ENCODE data around the gene USH1G. TPM values are rescaled to one million over a fixed set of nuclear protein-coding genes. Genes with fewer than 3 reads are reported as not detected.
"Not testable (repeated sequence)": the region's sequence is repeated elsewhere in the genome, so short reads cannot be mapped to it uniquely, and the experiment has no call there.

Gene USH1G
- total RNA-seq, 1 donor from 2014 or later = not detected

DNA sequence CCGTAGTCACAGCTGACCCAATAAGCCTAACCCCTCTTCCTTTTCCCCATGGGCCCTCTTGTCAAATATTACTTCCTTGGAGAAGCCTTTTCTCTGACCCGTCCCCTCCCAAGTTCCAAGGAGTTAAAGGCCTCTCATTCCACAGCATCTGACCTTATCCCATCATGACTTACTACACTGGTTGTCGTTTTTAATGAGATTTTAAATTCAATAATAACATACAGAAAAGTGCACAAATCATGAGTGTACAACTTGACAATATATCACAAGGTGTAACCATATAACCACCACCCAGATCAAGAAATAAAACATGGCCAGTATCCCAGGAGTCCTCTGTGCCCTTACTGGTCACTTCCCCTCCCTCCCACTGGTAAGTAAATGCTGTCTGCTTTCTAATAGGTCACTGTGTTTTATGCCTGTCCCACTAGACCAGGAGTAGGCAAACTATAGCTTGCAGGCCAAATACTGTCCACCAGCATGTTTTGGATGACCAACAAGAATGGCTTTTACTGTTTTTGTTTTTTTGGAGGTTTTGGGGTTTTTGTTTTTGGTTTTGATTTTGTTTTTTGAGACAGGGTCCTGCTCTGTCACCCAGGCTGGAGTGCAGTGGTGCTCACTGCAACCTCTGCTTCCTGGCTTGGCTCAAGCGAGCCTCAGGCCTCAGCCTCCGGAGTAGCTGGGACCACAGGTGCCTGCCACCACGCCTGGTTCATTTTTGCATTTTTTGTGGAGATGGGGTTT is 49.0 kb downstream of the USH1G start:
- no peak for DNase-seq (ENCODE audit: low read depth)
- H3K4me3 ChIP-seq (ENCODE audit: low read depth, low read length) = peak overlapping the region; percentile 79
- TF ChIP-seq, protein P1, sequence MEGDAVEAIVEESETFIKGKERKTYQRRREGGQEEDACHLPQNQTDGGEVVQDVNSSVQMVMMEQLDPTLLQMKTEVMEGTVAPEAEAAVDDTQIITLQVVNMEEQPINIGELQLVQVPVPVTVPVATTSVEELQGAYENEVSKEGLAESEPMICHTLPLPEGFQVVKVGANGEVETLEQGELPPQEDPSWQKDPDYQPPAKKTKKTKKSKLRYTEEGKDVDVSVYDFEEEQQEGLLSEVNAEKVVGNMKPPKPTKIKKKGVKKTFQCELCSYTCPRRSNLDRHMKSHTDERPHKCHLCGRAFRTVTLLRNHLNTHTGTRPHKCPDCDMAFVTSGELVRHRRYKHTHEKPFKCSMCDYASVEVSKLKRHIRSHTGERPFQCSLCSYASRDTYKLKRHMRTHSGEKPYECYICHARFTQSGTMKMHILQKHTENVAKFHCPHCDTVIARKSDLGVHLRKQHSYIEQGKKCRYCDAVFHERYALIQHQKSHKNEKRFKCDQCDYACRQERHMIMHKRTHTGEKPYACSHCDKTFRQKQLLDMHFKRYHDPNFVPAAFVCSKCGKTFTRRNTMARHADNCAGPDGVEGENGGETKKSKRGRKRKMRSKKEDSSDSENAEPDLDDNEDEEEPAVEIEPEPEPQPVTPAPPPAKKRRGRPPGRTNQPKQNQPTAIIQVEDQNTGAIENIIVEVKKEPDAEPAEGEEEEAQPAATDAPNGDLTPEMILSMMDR (conservative IDR thresholded peaks at IDR 0.05; ENCODE audit: low read depth, low read length) = no peak

DNA sequence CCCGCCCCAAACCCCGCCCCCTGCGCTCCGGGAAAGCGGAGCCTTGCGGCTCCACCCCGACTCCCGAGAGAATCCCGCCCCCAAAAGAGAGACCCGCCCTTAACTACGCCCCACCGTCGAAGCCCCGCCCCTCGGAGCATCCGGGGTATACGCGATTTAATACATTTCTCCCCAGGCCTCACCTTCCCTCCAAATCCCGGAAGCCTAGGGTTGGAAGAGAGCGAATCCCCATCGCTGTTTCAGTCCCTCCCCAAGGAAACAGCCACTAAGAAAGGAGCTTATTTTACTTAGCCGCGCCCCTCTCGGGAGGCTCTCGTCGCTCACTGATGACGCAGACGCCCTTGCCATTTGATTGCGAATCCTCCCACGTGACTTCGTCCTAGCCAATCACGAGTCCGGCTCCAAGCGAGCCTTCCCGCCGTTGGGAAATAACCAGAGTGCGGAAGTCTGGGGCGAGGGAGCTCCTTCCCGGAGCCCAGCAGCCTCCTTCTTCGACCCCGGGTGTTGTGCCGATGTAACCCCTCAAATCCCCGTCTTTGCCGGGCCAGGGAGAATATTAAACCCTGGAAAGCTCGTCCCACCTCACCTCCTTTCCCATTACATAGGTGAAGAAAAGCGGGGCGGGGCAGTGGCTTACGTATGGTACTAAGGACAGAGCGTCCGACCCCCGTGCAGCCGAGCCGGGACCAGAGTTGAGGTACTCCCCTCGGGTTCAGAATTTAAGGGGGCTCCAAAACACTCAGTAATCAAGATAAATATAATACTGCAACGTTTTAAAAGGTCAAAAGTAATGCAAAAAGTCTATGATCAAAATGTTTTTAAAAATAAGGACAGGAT is 49.8 kb downstream of the USH1G start:
- peak; percentile 99 for DNase-seq (ENCODE audit: low read depth)
- TF ChIP-seq, protein P1 (conservative IDR thresholded peaks at IDR 0.05; ENCODE audit: low read depth, low read length) = no peak
- H3K4me3 ChIP-seq (ENCODE audit: low read depth, low read length) = peak overlapping the region; percentile 79

DNA sequence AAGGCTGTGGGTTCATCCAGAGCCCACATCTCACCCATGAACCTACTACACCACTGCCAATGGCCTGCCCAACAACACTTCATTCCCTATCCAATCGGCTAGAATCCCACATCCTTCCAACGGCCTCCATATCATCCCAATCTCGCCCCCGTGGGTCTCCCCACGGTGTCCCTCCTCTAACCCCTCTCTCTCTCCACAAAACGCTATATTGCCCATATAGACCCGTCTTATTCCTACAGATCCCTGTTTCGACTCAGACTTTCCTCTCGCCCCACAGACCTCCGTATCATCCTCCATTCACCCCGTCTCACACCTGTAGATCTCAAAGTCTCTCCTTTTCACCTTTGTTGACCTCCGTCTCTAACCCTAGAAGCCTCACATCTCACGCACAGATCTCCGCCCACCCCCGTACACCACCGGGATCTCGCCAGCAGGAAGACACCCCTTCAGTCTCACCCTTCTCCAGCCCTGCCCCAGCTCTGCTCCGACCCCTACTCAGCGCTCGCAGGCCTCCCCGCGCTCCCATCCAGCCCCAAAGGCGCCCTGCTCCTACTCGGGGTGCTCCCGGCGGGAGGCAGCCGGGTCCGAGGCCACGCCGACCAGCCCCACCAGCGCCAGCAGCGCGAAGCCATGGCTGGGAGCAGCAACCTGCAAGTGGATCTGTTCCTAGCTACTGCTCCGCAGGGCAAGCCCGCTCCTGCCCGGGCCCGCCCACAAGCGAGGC is 50.6 kb downstream of the USH1G start, which contains the start of gene FDXR:
TSS of gene FDXR (minus strand) at position 682 of the 724 bp plus-strand sequence. CDS start at position 632, 50 bp downstream.
- DNase-seq (ENCODE audit: low read depth) = no peak
- TF ChIP-seq, protein P1 (conservative IDR thresholded peaks at IDR 0.05; ENCODE audit: low read depth, low read length) = no peak
- H3K4me3 ChIP-seq (ENCODE audit: low read depth, low read length) = peak within 1 kb of the TSS; percentile 79

DNA sequence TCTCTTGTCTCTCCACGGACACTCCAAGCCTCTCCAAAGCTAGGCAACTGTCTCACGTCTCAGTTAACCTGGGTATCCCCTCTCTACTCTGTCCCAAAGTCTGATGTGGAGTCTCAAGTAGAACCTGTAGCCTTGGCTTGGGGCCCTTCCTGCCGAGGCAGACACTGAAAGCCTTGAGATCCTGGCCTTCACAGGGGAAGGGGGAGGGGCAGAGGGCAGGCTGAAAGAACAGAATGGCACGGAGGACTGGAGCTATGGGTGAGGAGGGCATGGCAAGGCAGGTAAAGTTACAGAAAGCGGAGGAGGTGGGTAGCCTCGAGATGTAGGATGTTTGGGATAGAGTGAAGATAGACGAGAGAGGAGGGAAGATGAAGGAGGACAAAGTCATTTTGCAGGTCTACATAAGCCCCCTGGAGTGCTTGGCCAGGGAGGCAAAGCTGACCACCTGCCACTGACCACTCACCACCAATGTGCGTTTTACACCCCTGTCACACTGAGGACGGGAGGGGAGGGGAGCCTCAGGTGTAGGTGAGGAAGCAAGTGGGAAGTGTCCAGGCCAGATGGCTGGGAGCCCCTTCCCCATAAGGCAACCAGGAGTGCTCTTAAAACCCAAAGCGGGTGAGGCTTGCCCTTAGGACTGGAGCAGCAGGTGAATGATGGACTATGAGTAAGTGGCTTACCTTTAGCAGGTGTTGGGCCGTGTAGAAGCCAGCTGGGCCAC is 51.5 kb downstream of the USH1G start:
- TF ChIP-seq, protein P1 (conservative IDR thresholded peaks at IDR 0.05; ENCODE audit: low read depth, low read length) = no peak
- no peak for DNase-seq (ENCODE audit: low read depth)
- H3K4me3 ChIP-seq (ENCODE audit: low read depth, low read length) = peak overlapping the region; percentile 79

DNA sequence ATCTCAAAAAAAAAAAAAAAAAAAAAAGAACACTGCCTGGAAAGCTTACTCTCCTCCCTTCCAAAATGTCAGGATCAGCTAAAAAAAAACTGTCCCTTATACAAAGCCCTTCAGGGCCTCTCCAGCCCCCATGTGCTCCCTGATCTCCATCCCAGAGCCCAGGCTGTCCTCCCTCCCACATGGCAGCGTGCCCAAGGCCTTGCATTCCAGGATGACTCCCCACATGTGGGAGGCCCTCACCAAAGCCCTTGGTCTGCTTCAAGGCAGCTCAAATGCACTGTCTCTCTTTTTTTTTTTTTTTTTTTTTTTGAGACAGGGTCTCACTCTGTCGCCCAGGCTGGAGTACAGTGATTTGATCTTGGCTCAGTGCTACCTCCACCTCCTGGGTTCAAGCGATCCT is 52.5 kb downstream of the USH1G start:
- TF ChIP-seq, protein P1 (conservative IDR thresholded peaks at IDR 0.05; ENCODE audit: low read depth, low read length) = no peak
- H3K4me3 ChIP-seq (ENCODE audit: low read depth, low read length) = no peak overlapping the region
- no peak for DNase-seq (ENCODE audit: low read depth)

DNA sequence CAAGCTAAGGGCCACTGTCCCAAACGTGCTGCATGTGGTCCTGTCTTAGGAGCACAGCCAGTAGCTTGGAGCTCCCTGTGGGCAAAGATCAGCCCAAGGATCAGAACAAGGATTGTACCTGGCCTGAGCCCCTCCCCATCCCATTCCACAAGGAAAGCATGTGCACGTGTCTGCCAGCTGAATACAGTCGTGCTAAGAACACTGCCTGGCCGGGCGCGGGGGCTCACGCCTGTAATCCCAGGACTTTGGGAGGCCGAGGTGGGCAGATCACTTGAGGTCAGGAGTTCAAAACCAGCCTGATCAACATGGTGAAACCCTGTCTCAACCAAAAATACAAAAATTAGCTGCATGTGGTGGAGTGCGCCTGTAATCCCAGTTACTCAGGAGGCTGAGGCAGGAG is 53.0 kb downstream of the USH1G start:
- H3K4me3 ChIP-seq (ENCODE audit: low read depth, low read length); DNase-seq (ENCODE audit: low read depth): not testable (repeated sequence)
